IMR-90 (cell line): ENCODE measurements around the gene SV2C. TPM values are rescaled to one million over a fixed set of nuclear protein-coding genes. Genes with fewer than 3 reads are reported as not detected.

Experiments
- ATAC-seq: fragments of 200-7000 bp; cut with Tn5 transposase; 2 replicates; pipeline ENCODE4 v1.9.1; 2020; ENCODE audit warnings: low read depth, mild to moderate bottlenecking, moderate library complexity
- BruUV-seq: library from RNA; stranded (reverse); fragments of 400-500 nt; replicated peaks from 2 replicates; lab custom pipeline; 2021; lab: Mats Ljungman, UMichigan
- CTCF ChIA-PET: fragments of 300-600 bp; formaldehyde crosslinking; extraction: SDS; loops from one replicate; lab custom pipeline; 2021; ENCODE audit warnings: antibody characterized with exemption; lab: Yijun Ruan, JAX
- POLR2A ChIA-PET: fragments of 300-600 bp; sonication (Branson Sonifier 250); formaldehyde crosslinking; loops from one replicate; lab custom pipeline; 2022; ENCODE audit warnings: antibody characterized with exemption; ENCODE audit not compliant: unreplicated experiment; lab: Charles Lee
- DNase-seq: peaks from one replicate; pipeline ENCODE4 v3.0.0; 2013
- H2AFZ ChIP-seq: replicated peaks from 2 replicates; pipeline ENCODE3; 2013; ENCODE audit warnings: low read length, mild to moderate bottlenecking; ENCODE audit not compliant: poor library complexity
- H2AK5ac ChIP-seq: 2 replicates; pipeline ENCODE4 v1.6.1; 2013; ENCODE audit warnings: low read depth, low read length, inconsistent platforms
- H2AK9ac ChIP-seq: replicated peaks from 2 replicates; pipeline ENCODE3; 2013; ENCODE audit warnings: mild to moderate bottlenecking, low read depth, low read length, moderate library complexity; ENCODE audit not compliant: poor library complexity
- H2BK120ac ChIP-seq: 2 replicates; pipeline ENCODE4 v1.6.1; 2013; ENCODE audit warnings: low read depth, low read length, inconsistent platforms
- H2BK15ac ChIP-seq: 3 replicates; pipeline ENCODE4 v1.6.1; 2013; ENCODE audit warnings: low read depth, low read length, inconsistent platforms
- H2BK20ac ChIP-seq: 2 replicates; pipeline ENCODE4 v1.6.1; 2013; ENCODE audit warnings: low read depth, mild to moderate bottlenecking, inconsistent platforms, low read length, moderate library complexity
- H2BK5ac ChIP-seq: 2 replicates; pipeline ENCODE4 v1.6.1; 2013; ENCODE audit warnings: mild to moderate bottlenecking, low read depth, low read length, inconsistent platforms; ENCODE audit not compliant: poor library complexity, severe bottlenecking
- H3K14ac ChIP-seq: replicated peaks from 2 replicates; pipeline ENCODE4 v1.6.1; 2013; ENCODE audit warnings: low read depth, low read length, inconsistent platforms
- H3K18ac ChIP-seq: 2 replicates; pipeline ENCODE4 v1.6.1; 2013; ENCODE audit warnings: low read depth, low read length, control low read depth
- H3K23ac ChIP-seq: 2 replicates; pipeline ENCODE4 v1.6.1; 2013; ENCODE audit warnings: low read depth, low read length, inconsistent platforms
- H3K27ac ChIP-seq: 2 replicates; pipeline ENCODE4 v1.5.1; 2013; ENCODE audit warnings: mild to moderate bottlenecking, control low read depth, low read length; ENCODE audit not compliant: insufficient read depth
- H3K27me3 ChIP-seq: 2 replicates; pipeline ENCODE4 v1.6.1; 2013; ENCODE audit warnings: low read length; ENCODE audit not compliant: control insufficient read depth, insufficient read depth
- H3K36me3 ChIP-seq: 2 replicates; pipeline ENCODE4 v1.6.1; 2013; ENCODE audit warnings: low read length, mixed read lengths; ENCODE audit not compliant: control insufficient read depth, insufficient read depth
- H3K4ac ChIP-seq: 2 replicates; pipeline ENCODE4 v1.6.1; 2013; ENCODE audit warnings: low read depth, low read length, inconsistent platforms
- H3K4me1 ChIP-seq: 2 replicates; pipeline ENCODE4 v1.6.1; 2013; ENCODE audit warnings: low read length, mixed read lengths; ENCODE audit not compliant: control insufficient read depth, insufficient read depth
- H3K4me2 ChIP-seq: 2 replicates; pipeline ENCODE4 v1.6.1; 2013; ENCODE audit warnings: low read depth, mild to moderate bottlenecking, control low read depth, low read length, moderate library complexity
- H3K4me3 ChIP-seq: 2 replicates; pipeline ENCODE4 v1.5.1; 2013; ENCODE audit warnings: low read depth, mild to moderate bottlenecking, control low read depth, low read length, moderate library complexity; ENCODE audit not compliant: insufficient read depth
- H3K56ac ChIP-seq: 2 replicates; pipeline ENCODE4 v1.6.1; 2013; ENCODE audit warnings: low read length, inconsistent platforms; ENCODE audit not compliant: insufficient read depth; ENCODE audit errors: extremely low read depth
- H3K79me1 ChIP-seq, 2 experiments: 2 replicates each; pipeline ENCODE4 v1.6.1; 2013; ENCODE audit warnings: low read length in 2 of 2, inconsistent platforms in 1 of 2, low read depth in 1 of 2
- H3K9ac ChIP-seq: 2 replicates; pipeline ENCODE4 v1.6.1; 2013; ENCODE audit warnings: low read depth, low read length, control low read depth
- H3K9me1 ChIP-seq: 2 replicates; pipeline ENCODE4 v1.6.1; 2013; ENCODE audit warnings: low read length, inconsistent platforms; ENCODE audit not compliant: insufficient read depth
- H3K9me3 ChIP-seq: 2 replicates; pipeline ENCODE4 v1.6.1; 2013; ENCODE audit warnings: low read length; ENCODE audit not compliant: control insufficient read depth, insufficient read depth
- H4K20me1 ChIP-seq: 2 replicates; pipeline ENCODE4 v1.6.1; 2013; ENCODE audit warnings: low read length, inconsistent platforms; ENCODE audit not compliant: insufficient read depth
- H4K5ac ChIP-seq: 2 replicates; pipeline ENCODE4 v1.6.1; 2013; ENCODE audit warnings: mild to moderate bottlenecking, low read depth, low read length, control low read depth
- H4K8ac ChIP-seq, 2 experiments: 2 replicates each; pipeline ENCODE4 v1.6.1; 2013; ENCODE audit warnings: low read depth in 2 of 2, low read length in 2 of 2, control low read depth in 1 of 2, inconsistent platforms in 1 of 2
- H4K91ac ChIP-seq: 2 replicates; pipeline ENCODE4 v1.6.1; 2013; ENCODE audit warnings: low read depth, low read length, inconsistent platforms; ENCODE audit not compliant: insufficient read depth
- BHLHE40 ChIP-seq: fragments of 150-350 bp; IDR thresholded peaks from 2 replicates; pipeline ENCODE4 v1.6.1; 2016; ENCODE audit warnings: mild to moderate bottlenecking, low read depth, low read length
- MAZ ChIP-seq: IDR thresholded peaks from 2 replicates; pipeline ENCODE4 v1.6.1; 2012; ENCODE audit warnings: low read depth, mild to moderate bottlenecking, low read length, improper control_type of control experiment, moderate library complexity, borderline replicate concordance
- NFE2L2 ChIP-seq: fragments of 150-350 bp; IDR thresholded peaks from 2 replicates; pipeline ENCODE4 v1.6.1; 2016; ENCODE audit warnings: low read depth, mild to moderate bottlenecking, low read length
- POLR2A ChIP-seq: IDR thresholded peaks from 2 replicates; pipeline ENCODE4 v1.6.1; 2012; ENCODE audit warnings: mild to moderate bottlenecking, low read depth, low read length
- RFX5 ChIP-seq: IDR thresholded peaks from 2 replicates; pipeline ENCODE4 v1.8.0; 2012; ENCODE audit warnings: low read depth, mild to moderate bottlenecking, low read length, moderate library complexity
- WGBS, 2 experiments: methylation state at CpG; one replicate each; pipeline versions ENCODE4 v1.1.5 to v1.1.7; 2013; ENCODE audit warnings: missing lambda C conversion rate in 2 of 2; ENCODE audit not compliant: insufficient read length in 1 of 2; ENCODE audit errors: extremely low coverage in 2 of 2; 5-methylcytosine and 5-hydroxymethylcytosine counted together
- dilution Hi-C: fragments of 300-500 bp; cut with HindIII; formaldehyde crosslinking; loops from one replicate; pipeline ENCODE4 v1.14.3; 2018; ENCODE audit warnings: low sequenced_read_pairs; ENCODE audit not compliant: unreplicated experiment
- in situ Hi-C: fragments of 300-500 bp; cut with MboI; formaldehyde crosslinking; loops from 3 replicates; pipeline ENCODE4 v1.14.3; 2019; ENCODE audit warnings: low sequenced_read_pairs, inconsistent platforms, mixed read lengths
- intact Hi-C: fragments of 100-400 bp; cut with micrococcal nuclease; formaldehyde crosslinking; loops from 2 replicates; pipeline ENCODE4 v1.10.0; 2022
- polyA plus RNA-seq, 3 experiments: library from polyadenylated mRNA; depleted of rRNA; stranded (reverse); fragments of >200 nt; gene quantifications; 2 replicates each; pipeline ENCODE4 v1.2.3, GENCODE V29; 2012; ENCODE audit warnings: low replicate concordance in 1 of 3
- total RNA-seq: library from RNA; depleted of rRNA; stranded (reverse); fragments of >200 nt; gene quantifications from 2 replicates; pipeline ENCODE4 v1.2.3, GENCODE V29; 2012

SV2C gene
- total and polyA plus RNA-seq, 2 of the 4 experiments (the other 2 are of a cell fraction): not detected

DNA sequence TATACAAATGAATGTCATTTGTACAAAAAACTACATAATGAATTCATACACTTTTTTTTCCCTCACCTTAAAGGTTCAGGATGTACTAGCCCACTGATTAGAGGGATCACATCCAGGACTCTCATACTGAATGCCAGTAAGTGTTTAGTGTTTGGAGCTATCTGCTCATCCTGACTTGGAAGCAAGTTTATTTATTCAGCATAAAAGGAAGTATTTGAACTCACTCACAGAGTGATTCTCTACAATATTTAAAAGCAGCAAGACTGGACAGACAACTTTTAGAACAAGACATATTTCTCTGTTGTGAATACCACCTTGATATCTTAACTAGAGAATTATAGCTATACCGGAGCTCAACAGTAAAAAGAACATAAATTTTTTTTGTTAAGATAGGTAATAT is 305.1 kb downstream of the SV2C start:
- no peaks in the 10 kb centered on the region for H4K20me1 ChIP-seq
- no CpG with 5 or more reads among the region's 1 CpG for WGBS, 2 experiments
- H2AK5ac ChIP-seq: no peak overlapping the region
- H3K23ac ChIP-seq: no peak overlapping the region
- DNase-seq (no peak), ATAC-seq (no peak)
- CTCF ChIA-PET: interaction anchor here (0.7 kb wide), 1 partner anchor 15 kb away, joined by 3 read pairs; the partner anchor contains the start of gene IQGAP2
- TF ChIP-seq RFX5 (no peak), POLR2A (no peak), MAZ (no peak), BHLHE40 (no peak), NFE2L2 (no peak)
- POLR2A ChIA-PET: no interaction called here
- peaks cover 7% of the 10 kb centered on the region for H3K27me3 ChIP-seq
- no peak overlapping the region for H3K4me3 ChIP-seq
- H3K9me3 ChIP-seq: no peaks in the 10 kb centered on the region
- H3K79me1 ChIP-seq: no peaks in the 10 kb centered on the region
- no peak overlapping the region for H2BK120ac ChIP-seq
- no peak overlapping the region for H4K8ac ChIP-seq
- H3K14ac ChIP-seq: no peak overlapping the region
- dilution Hi-C loops: no loop called here
- H3K27ac ChIP-seq: no peak overlapping the region
- no peaks in the 10 kb centered on the region for H3K36me3 ChIP-seq
- no peak overlapping the region for H3K4me2 ChIP-seq
- in situ Hi-C loops: no loop called here
- no peaks in the 10 kb centered on the region for H3K4me1 ChIP-seq
- H3K4ac ChIP-seq: no peak overlapping the region
- no peak overlapping the region for H2AK9ac ChIP-seq
- H2BK20ac ChIP-seq: no peak overlapping the region
- no peak overlapping the region for H2AFZ ChIP-seq
- no peak overlapping the region for H4K5ac ChIP-seq
- no peak overlapping the region for H3K18ac ChIP-seq
- intact Hi-C loops: no loop called here
- no TSS peak for BruUV-seq
- no peak overlapping the region for H4K91ac ChIP-seq
- H3K9me1 ChIP-seq: no peaks in the 10 kb centered on the region
- no peak overlapping the region for H2BK5ac ChIP-seq
- no peak overlapping the region for H2BK15ac ChIP-seq
- H3K9ac ChIP-seq: no peak overlapping the region
- H3K56ac ChIP-seq: no peak overlapping the region
